Right renal pelvis (tissue), 4 donors: Measurements from ENCODE around the gene TLR9. TPM values are rescaled to one million over a fixed set of nuclear protein-coding genes. Genes with fewer than 3 reads are reported as not detected.
A peak's percentile ranks its signal among the peaks of the same experiment; 100 is the strongest.
"Not testable (repeated sequence)": the region's sequence is repeated elsewhere in the genome, so short reads cannot be mapped to it uniquely, and the experiment has no call there.

Experiments used
- DNase-seq, 4 donors: peaks; one replicate each; pipeline ENCODE4 v3.0.0-alpha.2; 2013; ENCODE audit warnings: low read depth in 4 of 4, low spot score in 3 of 4, missing footprints in 1 of 4
- polyA plus RNA-seq, 4 donors: library from polyadenylated mRNA; unstranded; fragments of 120-200 nt; gene quantifications; one replicate each; pipeline ENCODE4 v1.2.1, GENCODE V29; 2013; ENCODE audit not compliant: insufficient read length in 4 of 4

TLR9 gene
- polyA plus RNA-seq, 4 donors: 0.08 to 0.27 (median 0.19) TPM

- no peak for DNase-seq
Observed at GRCh38 chr3:52197499-52197841, 28.0 kb downstream of the TLR9 start.

- DNase-seq: no peak
Observed at GRCh38 chr3:52196977-52197376, 28.5 kb downstream of the TLR9 start.

DNA sequence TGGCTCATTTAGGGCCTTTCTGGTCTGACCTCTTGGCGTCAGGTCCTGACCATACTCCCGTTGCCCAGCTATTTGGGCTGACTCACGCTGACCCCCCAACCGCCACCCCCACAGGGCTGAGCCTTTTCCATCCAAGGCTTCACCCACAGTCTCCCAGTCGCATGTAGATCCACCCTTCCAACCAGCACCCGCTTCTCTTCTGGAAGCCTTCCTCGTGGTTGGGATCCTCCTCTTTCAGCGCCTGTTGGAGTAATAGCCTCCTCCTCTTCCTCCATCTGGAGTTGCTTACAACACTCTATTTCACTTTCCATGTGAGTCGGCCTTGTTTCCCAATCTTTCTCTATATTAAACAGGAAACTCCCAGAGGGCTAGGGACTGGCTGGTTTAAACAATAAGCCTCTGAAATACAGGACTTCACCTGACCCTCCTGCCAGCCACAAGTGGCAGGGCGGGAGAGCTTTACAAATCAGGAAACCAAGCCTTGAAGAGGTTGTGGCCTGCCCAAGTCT, 29.6 kb downstream of the TLR9 start:
- no peak for DNase-seq

DNA sequence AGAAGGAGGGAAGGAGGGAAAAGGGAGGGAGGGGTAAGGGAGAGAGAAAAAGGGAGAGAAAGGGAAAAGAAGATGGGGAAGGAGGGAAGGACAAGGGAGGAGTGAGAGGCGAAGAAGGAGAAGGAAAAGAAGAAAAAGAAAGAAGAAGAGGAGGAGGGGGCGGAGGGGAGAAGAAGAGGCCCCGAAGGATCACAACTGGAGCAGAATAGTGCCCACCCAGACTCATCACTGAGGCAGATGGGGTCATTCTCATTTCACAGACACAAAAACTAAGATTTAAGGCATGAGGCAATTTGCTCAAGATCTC, 30.2 kb downstream of the TLR9 start:
- DNase-seq: no peak

DNA sequence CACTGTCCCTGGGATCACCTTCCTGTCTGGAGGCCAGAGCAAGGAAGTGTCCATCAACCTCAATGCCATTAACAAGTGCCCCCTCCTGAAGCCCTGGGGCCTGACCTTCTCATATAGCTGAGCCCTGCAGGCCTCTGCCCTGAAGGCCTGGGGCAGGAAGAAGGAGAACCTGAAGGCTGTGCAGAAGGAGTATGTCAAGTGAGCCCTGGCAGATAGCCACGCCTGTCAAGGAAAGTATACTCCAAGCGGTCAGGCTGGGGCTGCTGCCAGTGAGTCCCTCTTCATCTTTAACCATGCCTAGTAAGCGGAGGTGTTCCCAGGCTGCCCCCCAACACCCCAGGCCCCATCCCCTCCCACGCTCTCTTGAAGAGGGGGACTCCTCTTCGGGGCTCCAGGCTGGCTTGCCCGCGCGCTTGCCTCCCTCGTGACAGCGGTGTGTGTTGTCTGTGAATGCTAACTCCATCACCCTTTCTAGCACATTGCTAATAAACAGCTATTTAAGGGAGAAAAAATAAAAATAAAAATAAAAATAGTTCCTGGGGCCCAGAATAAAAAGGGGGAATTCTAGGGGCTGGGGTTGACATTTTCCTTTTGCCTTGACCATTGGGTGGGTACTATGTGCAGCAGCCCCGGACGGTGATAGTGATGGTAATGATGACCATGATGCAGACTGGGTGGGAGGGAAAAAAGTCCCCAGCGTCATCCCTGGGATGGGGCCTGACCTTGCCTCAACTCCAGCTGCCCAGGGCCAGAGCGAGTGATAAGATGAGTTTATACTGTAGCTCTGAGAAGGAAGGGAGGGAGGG, 30.8 kb downstream of the TLR9 start:
- peak in 2 of 4 donors; percentile 43 to 65 for DNase-seq

DNA sequence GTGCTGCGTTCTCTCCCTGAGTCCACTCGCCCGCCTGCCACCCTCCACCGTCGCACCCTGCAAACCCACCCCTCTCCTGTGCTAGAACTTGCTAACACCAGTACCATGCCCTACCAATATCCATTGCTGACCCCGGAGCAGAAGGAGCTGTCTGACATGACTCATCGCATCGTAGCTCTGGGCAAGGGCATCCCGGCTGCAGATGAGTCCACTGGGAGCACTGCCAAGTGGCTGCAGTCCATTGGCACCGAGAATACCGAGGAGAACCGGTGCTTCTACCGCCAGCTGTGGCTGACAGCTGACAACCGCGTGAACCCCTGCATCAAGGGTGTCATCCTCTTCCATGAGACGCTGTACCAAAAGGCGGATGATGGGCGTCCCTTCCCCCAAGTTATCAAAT, 32.4 kb downstream of the TLR9 start:
- DNase-seq: no peak

- no peak for DNase-seq
Observed at GRCh38 chr3:52191663-52192062, 33.8 kb downstream of the TLR9 start.

- no peak for DNase-seq
Observed at GRCh38 chr3:52190294-52191074, 35.0 kb downstream of the TLR9 start.

DNA sequence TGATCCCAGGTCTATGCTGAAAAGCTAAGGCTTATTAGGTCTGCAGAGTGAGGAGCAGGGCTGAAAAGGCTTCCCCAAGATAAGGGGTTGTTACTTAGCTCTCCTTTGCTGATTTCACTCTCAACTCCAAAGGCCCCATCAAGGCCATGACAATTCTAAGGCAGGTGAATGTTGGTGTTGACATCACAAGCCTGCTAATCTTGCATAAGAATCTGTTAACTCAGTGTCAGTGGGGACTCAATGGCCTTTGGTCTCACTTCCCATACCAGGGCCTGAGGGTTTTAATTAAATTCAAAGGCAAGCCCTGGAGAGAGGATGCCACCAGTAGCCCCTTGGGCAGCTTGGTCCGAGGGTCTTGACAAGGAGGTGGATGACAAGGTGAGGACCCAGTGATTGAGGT, 36.9 kb downstream of the TLR9 start:
- no peak for DNase-seq

GRCh38 chr3:52186729-52187128, 38.7 kb downstream of the TLR9 start:
- no peak for DNase-seq

GRCh38 chr3:52185837-52186236, 39.6 kb downstream of the TLR9 start:
- no peak for DNase-seq

- no peak for DNase-seq
Observed at GRCh38 chr3:52185311-52185710, 40.1 kb downstream of the TLR9 start.

GRCh38 chr3:52184690-52185089, 40.8 kb downstream of the TLR9 start:
- no peak for DNase-seq

GRCh38 chr3:52183786-52184445, 41.5 kb downstream of the TLR9 start:
- no peak for DNase-seq

GRCh38 chr3:52182691-52183090, 42.8 kb downstream of the TLR9 start:
- DNase-seq: no peak

DNA sequence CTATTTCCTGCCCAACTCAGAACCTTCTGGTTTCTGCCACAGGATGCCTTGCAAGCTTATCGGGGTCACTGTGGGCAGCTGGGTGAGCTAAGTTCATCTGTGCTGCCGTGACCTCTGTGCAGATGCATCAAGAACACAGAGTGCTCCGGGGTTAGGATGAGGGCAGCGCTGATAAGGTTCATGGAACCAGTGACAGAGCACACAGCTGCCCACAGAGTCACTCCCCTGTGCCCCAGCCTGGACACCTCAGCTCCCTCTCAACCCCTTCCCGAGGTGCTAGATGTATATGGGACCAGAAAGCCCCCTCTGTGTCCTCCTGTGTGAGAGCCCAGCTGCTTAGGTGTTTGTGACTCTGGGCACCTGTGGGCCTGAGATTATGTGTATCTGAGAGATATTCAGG, 43.2 kb downstream of the TLR9 start:
- DNase-seq: no peak

- no peak for DNase-seq
Observed at GRCh38 chr3:52181543-52181942, 43.9 kb downstream of the TLR9 start.

- no peak for DNase-seq
Observed at GRCh38 chr3:52178537-52178936, 46.9 kb downstream of the TLR9 start.

DNA sequence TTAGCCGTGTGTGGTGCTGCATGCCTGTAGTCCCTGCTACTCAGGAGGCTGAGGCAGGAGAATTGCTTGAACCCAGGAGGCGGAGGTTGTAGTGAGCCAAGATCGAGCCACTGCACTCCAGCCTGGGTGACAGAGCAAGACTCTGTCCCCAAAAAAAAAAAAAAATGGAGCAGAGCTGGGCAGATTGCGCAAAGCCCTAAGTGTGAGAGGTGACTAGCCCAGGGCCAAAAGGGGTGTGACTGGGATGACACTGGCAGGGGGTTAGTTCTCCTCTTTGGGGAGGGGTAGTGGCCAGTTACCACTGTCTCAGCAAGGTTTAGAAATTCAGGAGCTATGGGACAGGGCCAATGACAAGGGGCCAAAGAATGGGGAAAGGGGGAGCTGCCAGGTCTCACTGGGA, 47.3 kb downstream of the TLR9 start:
- DNase-seq: not testable (repeated sequence)

- no peak for DNase-seq
Observed at GRCh38 chr3:52177701-52178042, 47.8 kb downstream of the TLR9 start.

- no peak for DNase-seq
Observed at GRCh38 chr3:52176951-52177700, 48.3 kb downstream of the TLR9 start.
